Activated T-helper 17 cell treated with anti-CD3 and anti-CD28 coated beads, Interleukin-2, amount 50 U/mL, for 72 hours (primary cell): ENCODE results near the gene MLLT3. TPM values are rescaled to one million over a fixed set of nuclear protein-coding genes. Genes with fewer than 3 reads are reported as not detected.
"Not testable (repeated sequence)": the region's sequence is repeated elsewhere in the genome, so short reads cannot be mapped to it uniquely, and the experiment has no call there.

Experiments
- ATAC-seq: fragments of 150-1000 bp; cut with Tn5 transposase; replicated peaks from 2 replicates; pipeline ENCODE4 v1.10.0; 2021; ENCODE audit warnings: mild to moderate bottlenecking, moderate library complexity
- H3K27ac Mint-ChIP-seq: one replicate; pipeline ENCODE4 v1.8.0; 2022; ENCODE audit warnings: mixed read lengths
- H3K27me3 Mint-ChIP-seq: one replicate; pipeline ENCODE4 v1.8.0; 2022; ENCODE audit warnings: mixed read lengths
- H3K36me3 Mint-ChIP-seq: one replicate; pipeline ENCODE4 v1.8.0; 2022; ENCODE audit warnings: low read depth, mild to moderate bottlenecking, mixed read lengths
- H3K4me1 Mint-ChIP-seq: one replicate; pipeline ENCODE4 v1.8.0; 2022; ENCODE audit warnings: mixed read lengths
- H3K4me3 Mint-ChIP-seq: one replicate; pipeline ENCODE4 v1.8.0; 2022; ENCODE audit warnings: mild to moderate bottlenecking, mixed read lengths
- H3K9me3 Mint-ChIP-seq: one replicate; pipeline ENCODE4 v1.8.0; 2022; ENCODE audit warnings: mixed read lengths
- total RNA-seq, 2 donors: library from RNA; stranded (reverse); gene quantifications; one replicate each; pipeline ENCODE4 v1.2.3, GENCODE V29; 2022

MLLT3 gene
- 10 to 100 TPM; 45.7 to 54.9 TPM for total RNA-seq

- Mint-ChIP-seq H3K27ac (peak within 1 kb of the TSS; percentile 95), H3K4me1 (peaks cover 31% of the 10 kb centered on the region), H3K4me3 (peak within 1 kb of the TSS; percentile 92), H3K9me3 (no peaks in the 10 kb centered on the region), H3K27me3 (no peaks in the 10 kb centered on the region), H3K36me3 (peaks cover 43% of the 10 kb centered on the region)
- ATAC-seq, result peak; percentile 86
Observed at GRCh38 chr9:20622330-20623020, at the start of gene MLLT3. MLLT3 (minus strand) TSS chr9:20622499.

- H3K36me3 Mint-ChIP-seq, result no peaks in the 10 kb centered on the region
- H3K27ac Mint-ChIP-seq, result no peak overlapping the region
- no peak overlapping the region for H3K4me3 Mint-ChIP-seq
- no peaks in the 10 kb centered on the region for H3K9me3 Mint-ChIP-seq
- H3K27me3 Mint-ChIP-seq, result no peaks in the 10 kb centered on the region
- H3K4me1 Mint-ChIP-seq, result no peaks in the 10 kb centered on the region
- no peak for ATAC-seq
Observed at GRCh38 chr9:20671635-20672034, 49.3 kb upstream of the MLLT3 start.

DNA sequence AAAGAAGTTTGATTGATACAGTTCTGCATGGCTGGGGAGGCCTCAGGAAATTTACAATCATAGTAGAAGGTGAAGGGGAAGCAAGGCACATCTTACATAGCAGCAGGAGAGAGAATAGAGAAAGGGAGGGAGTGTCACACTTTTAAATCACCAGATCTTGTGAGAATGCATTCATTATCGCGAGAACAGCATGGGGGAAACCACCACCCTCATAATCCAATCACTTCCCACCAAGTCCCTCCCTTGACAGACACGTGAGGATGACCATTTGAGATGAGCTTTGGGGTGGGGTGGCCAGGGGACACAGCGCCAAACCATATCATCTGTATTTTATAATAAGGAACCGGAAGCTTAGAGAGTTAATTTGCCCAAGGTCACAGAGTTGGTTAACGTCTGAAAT, 48.1 kb upstream of the MLLT3 start:
- Mint-ChIP-seq H3K27ac (no peak overlapping the region), H3K4me1 (no peaks in the 10 kb centered on the region), H3K36me3 (no peaks in the 10 kb centered on the region), H3K4me3 (no peak overlapping the region), H3K27me3 (no peaks in the 10 kb centered on the region), H3K9me3 (no peaks in the 10 kb centered on the region)
- ATAC-seq, result no peak

- Mint-ChIP-seq H3K9me3 (no peaks in the 10 kb centered on the region), H3K27me3 (no peaks in the 10 kb centered on the region), H3K36me3 (no peaks in the 10 kb centered on the region), H3K4me3 (no peak overlapping the region), H3K27ac (no peak overlapping the region), H3K4me1 (no peaks in the 10 kb centered on the region)
- ATAC-seq, result no peak
Observed at GRCh38 chr9:20664501-20664900, 42.2 kb upstream of the MLLT3 start.

DNA sequence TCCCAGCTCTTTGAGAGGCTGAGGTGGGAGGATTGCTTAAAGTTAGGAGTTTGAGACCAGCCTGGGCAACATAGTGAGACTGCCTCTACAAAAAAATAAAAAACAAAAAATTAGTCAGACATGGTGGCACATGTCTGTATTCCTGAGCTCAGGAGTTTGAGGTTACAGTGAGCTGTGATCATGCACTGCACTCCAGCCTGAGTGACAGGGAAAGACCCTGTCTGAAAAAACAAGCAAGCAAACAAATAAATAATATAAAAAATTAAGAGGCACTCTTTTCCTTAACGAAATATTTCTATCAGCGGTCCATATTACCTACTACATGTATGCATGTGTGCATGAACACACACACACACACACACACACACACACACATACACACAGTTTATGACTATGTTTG, 40.8 kb upstream of the MLLT3 start:
- Mint-ChIP-seq H3K27ac (no peak overlapping the region), H3K9me3 (no peaks in the 10 kb centered on the region), H3K4me1 (no peaks in the 10 kb centered on the region), H3K4me3 (no peak overlapping the region), H3K36me3 (no peaks in the 10 kb centered on the region), H3K27me3 (no peaks in the 10 kb centered on the region)
- ATAC-seq, result no peak

DNA sequence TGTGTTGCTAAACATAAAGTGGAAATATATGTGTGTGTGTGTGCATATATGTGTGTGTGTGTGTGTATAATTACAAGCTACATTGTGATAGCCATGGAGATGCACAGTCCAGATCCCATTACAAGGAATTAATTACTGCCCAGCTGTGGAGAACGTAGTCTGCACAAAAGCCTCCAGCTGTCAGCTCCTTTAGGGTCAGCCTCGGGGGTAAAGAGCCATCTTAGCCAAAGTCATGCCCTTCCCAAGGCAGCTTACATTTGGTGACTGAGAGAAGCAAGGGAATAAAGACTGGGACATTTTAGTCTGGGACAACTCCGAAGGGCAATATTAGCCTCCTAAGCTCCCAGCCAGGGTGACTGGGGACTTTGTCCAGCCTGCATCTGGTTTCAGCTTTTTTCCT, 39.9 kb upstream of the MLLT3 start:
- Mint-ChIP-seq H3K9me3 (no peaks in the 10 kb centered on the region), H3K27me3 (no peaks in the 10 kb centered on the region), H3K4me3 (no peak overlapping the region), H3K36me3 (no peaks in the 10 kb centered on the region), H3K4me1 (no peaks in the 10 kb centered on the region), H3K27ac (no peak overlapping the region)
- no peak for ATAC-seq

GRCh38 chr9:20659474-20659967, 37.2 kb upstream of the MLLT3 start:
- H3K36me3 Mint-ChIP-seq, result no peaks in the 10 kb centered on the region

GRCh38 chr9:20658677-20659473, 36.6 kb upstream of the MLLT3 start:
- no peak overlapping the region for H3K4me3 Mint-ChIP-seq
- no peaks in the 10 kb centered on the region for H3K27me3 Mint-ChIP-seq
- ATAC-seq, result peak; percentile 43
- H3K27ac Mint-ChIP-seq, result no peak overlapping the region
- H3K36me3 Mint-ChIP-seq, result no peaks in the 10 kb centered on the region
- H3K9me3 Mint-ChIP-seq, result no peaks in the 10 kb centered on the region
- no peaks in the 10 kb centered on the region for H3K4me1 Mint-ChIP-seq

More at GRCh38 chr9:20659474-20659967, 37.2 kb upstream of the MLLT3 start:
- no peaks in the 10 kb centered on the region for H3K4me1 Mint-ChIP-seq
- H3K4me3 Mint-ChIP-seq, result no peak overlapping the region
- H3K27ac Mint-ChIP-seq, result no peak overlapping the region
- no peak for ATAC-seq
- H3K27me3 Mint-ChIP-seq, result no peaks in the 10 kb centered on the region
- no peaks in the 10 kb centered on the region for H3K9me3 Mint-ChIP-seq

DNA sequence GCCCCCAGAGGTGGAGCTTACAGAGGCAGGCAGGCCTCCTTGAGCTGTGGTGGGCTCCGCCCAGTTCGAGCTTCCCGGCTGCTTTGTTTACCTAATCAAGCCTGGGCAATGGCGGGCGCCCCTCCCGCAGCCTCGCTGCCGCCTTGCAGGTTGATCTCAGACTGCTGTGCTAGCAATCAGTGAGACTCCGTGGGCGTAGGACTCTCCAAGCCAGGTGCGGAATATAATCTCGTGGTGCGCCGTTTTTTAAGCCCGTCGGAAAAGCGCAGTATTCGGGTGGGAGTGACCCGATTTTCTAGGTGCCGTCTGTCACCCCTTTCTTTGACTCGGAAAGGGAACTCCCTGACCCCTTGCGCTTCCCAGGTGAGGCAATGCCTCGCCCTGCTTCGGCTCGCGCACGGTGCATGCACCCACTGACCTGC, 36.0 kb upstream of the MLLT3 start:
- not testable (repeated sequence) for H3K27ac Mint-ChIP-seq, H3K9me3 Mint-ChIP-seq, H3K27me3 Mint-ChIP-seq, ATAC-seq, H3K4me3 Mint-ChIP-seq, H3K4me1 Mint-ChIP-seq, H3K36me3 Mint-ChIP-seq

- Mint-ChIP-seq H3K27ac (no peak overlapping the region), H3K9me3 (no peaks in the 10 kb centered on the region), H3K36me3 (no peaks in the 10 kb centered on the region), H3K27me3 (peaks cover 4% of the 10 kb centered on the region), H3K4me1 (no peaks in the 10 kb centered on the region), H3K4me3 (no peak overlapping the region)
- ATAC-seq, result no peak
Observed at GRCh38 chr9:20651939-20652338, 29.6 kb upstream of the MLLT3 start.

DNA sequence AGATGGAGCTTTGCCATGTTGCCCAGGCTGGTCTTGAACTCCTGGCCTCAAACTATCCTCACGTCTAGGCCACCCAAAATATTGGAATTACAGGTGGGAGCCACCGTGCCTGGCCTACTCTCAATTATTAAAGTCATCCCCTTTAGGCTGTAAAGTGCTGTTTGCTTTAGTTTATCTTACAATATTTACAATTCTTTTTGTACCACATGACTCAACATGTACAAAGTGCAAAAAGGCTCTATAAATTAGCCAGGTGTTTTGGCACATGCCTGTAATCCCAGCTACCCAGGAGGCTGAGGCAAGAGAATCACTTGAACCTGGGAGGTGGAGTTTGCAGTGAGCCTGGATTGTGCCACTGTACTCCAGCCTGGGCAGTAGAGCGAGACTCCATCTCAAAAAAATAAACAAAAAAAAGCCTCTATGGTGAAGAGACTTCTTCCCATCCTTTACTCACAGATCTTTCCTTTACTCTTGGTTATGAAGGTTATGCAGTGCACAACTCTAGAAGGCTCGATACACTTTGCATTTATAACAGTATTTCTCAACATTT, 28.5 kb upstream of the MLLT3 start:
- no peaks in the 10 kb centered on the region for H3K9me3 Mint-ChIP-seq
- H3K4me1 Mint-ChIP-seq, result no peaks in the 10 kb centered on the region
- no peak overlapping the region for H3K27ac Mint-ChIP-seq
- H3K27me3 Mint-ChIP-seq, result peaks cover 4% of the 10 kb centered on the region
- H3K4me3 Mint-ChIP-seq, result no peak overlapping the region
- no peaks in the 10 kb centered on the region for H3K36me3 Mint-ChIP-seq
- no peak for ATAC-seq

- H3K36me3 Mint-ChIP-seq, result no peaks in the 10 kb centered on the region
- no peaks in the 10 kb centered on the region for H3K4me1 Mint-ChIP-seq
- H3K9me3 Mint-ChIP-seq, result no peaks in the 10 kb centered on the region
- no peak overlapping the region for H3K4me3 Mint-ChIP-seq
- H3K27me3 Mint-ChIP-seq, result peaks cover 4% of the 10 kb centered on the region
- no peak overlapping the region for H3K27ac Mint-ChIP-seq
- ATAC-seq, result no peak
Observed at GRCh38 chr9:20650313-20650712, 28.0 kb upstream of the MLLT3 start.

GRCh38 chr9:20649381-20649780, 27.1 kb upstream of the MLLT3 start:
- H3K27me3 Mint-ChIP-seq, result peaks cover 4% of the 10 kb centered on the region
- H3K27ac Mint-ChIP-seq, result no peak overlapping the region
- no peak for ATAC-seq
- H3K36me3 Mint-ChIP-seq, result no peaks in the 10 kb centered on the region
- no peaks in the 10 kb centered on the region for H3K4me1 Mint-ChIP-seq
- H3K4me3 Mint-ChIP-seq, result no peak overlapping the region
- H3K9me3 Mint-ChIP-seq, result no peaks in the 10 kb centered on the region

DNA sequence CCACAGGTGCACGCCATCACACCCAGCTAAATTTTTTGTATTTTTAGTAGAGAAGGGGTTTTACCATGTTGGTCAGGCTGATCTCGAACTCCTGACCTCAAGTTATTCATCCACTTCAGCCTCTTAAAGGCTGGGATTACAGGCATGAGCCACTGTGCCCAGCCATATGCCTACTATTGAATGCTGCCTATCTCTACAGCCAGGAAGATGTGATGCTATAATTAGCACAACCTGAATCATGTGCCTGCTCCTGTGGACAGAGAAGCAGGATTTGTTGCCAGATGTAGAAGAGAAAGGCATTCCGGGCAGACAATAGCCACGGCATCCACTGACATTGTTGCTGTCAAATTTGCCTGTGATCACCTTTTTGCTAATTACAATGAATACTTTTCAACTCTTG, 24.4 kb upstream of the MLLT3 start:
- H3K9me3 Mint-ChIP-seq, result no peaks in the 10 kb centered on the region
- H3K4me1 Mint-ChIP-seq, result no peaks in the 10 kb centered on the region
- ATAC-seq, result no peak
- no peaks in the 10 kb centered on the region for H3K36me3 Mint-ChIP-seq
- peaks cover 4% of the 10 kb centered on the region for H3K27me3 Mint-ChIP-seq
- no peak overlapping the region for H3K4me3 Mint-ChIP-seq
- no peak overlapping the region for H3K27ac Mint-ChIP-seq

DNA sequence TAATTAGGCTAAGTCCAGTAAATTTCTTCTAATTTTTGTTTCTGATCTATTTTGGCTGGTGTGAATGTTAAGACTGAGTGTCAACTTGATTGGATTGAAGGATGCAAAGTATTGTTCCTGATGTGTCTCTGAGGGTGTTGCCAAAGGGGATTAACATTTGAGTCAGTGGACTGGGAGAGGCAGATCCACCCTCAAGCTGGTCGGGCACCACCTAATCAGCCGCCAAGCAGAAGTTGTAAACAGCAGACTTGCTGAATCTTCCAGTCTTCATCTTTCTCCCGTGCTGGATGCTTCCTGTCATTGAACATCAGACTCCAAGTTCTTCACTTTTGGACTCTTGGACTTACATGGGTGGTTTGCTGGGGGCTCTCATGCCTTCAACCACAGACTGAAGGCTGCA, 21.4 kb upstream of the MLLT3 start:
- Mint-ChIP-seq H3K4me3 (no peak overlapping the region), H3K36me3 (no peaks in the 10 kb centered on the region), H3K9me3 (no peaks in the 10 kb centered on the region), H3K27ac (no peak overlapping the region), H3K27me3 (peaks cover 4% of the 10 kb centered on the region), H3K4me1 (peaks cover 10% of the 10 kb centered on the region)
- no peak for ATAC-seq
